NCI-H2196 (cell line): Measurements from ENCODE around the gene TNS1.

Source experiments
- DNase-seq: peaks from one replicate; lab custom pipeline; 2025; ENCODE audit not compliant: unreplicated experiment; lab: John Stamatoyannopoulos, UW

Gene TNS1

GRCh38 chr2:217752714-217753459 lies 249.9 kb downstream of the TNS1 start:
- no peak for DNase-seq

GRCh38 chr2:217751952-217752351 lies 250.8 kb downstream of the TNS1 start:
- DNase-seq, result no peak

- DNase-seq, result no peak
These were observed 251.6 kb downstream of the TNS1 start for GRCh38 chr2:217751192-217751591.
